Colonic mucosa (tissue), 4 donors: Measurements from ENCODE around the gene DLG2. TPM values are rescaled to one million over a fixed set of nuclear protein-coding genes. Genes with fewer than 3 reads are reported as not detected.

Source experiments
- DNase-seq: peaks from one replicate; pipeline ENCODE4 v3.0.0-alpha.2; 2020
- H3K27ac ChIP-seq: fragments of 200-600 bp; one replicate; pipeline ENCODE4 v1.8.0; 2021
- H3K27me3 ChIP-seq: fragments of 200-600 bp; one replicate; pipeline ENCODE4 v1.8.0; 2021
- H3K36me3 ChIP-seq: fragments of 200-600 bp; one replicate; pipeline ENCODE4 v1.8.0; 2021
- H3K4me1 ChIP-seq: fragments of 200-600 bp; one replicate; pipeline ENCODE4 v1.8.0; 2021; ENCODE audit warnings: mild to moderate bottlenecking
- H3K4me3 ChIP-seq: fragments of 200-600 bp; one replicate; pipeline ENCODE4 v1.8.0; 2021
- H3K9ac ChIP-seq, 2 donors: one replicate each; pipeline ENCODE4 v1.7.0; 2013; ENCODE audit warnings: control low read depth in 2 of 2, low read depth in 2 of 2, low read length in 2 of 2
- H3K9me3 ChIP-seq: fragments of 200-600 bp; one replicate; pipeline ENCODE4 v1.8.0; 2021
- intact Hi-C: fragments of 100-400 bp; cut with DNase I; formaldehyde crosslinking; loops from one replicate; pipeline ENCODE4 v1.14.1; 2022
- total RNA-seq, 2 donors: library from RNA; stranded (reverse); fragmentation: NEBNext Ultra II Directional in 1 of 2; extraction: Animal tissue kit (Norgen Biotek cat#: 25700) in 1 of 2; gene quantifications; one replicate each; pipeline ENCODE4 v1.2.1, GENCODE V29; 2021
- TF ChIP-seq, protein P1 (sequence below): fragments of 200-600 bp; IDR thresholded peaks from one replicate; pipeline ENCODE4 v1.8.0; 2022; ENCODE audit warnings: antibody characterized with exemption, mild to moderate bottlenecking
- donor health status: healthy.
- donor health status: DM: no; HTN: no; CAD: no.
- donor health status: DM: no; HTN: no; CAD: no.

DLG2 gene
- total RNA-seq, 2 donors from 2014 or later: 1.4 to 3.3 TPM

DNA sequence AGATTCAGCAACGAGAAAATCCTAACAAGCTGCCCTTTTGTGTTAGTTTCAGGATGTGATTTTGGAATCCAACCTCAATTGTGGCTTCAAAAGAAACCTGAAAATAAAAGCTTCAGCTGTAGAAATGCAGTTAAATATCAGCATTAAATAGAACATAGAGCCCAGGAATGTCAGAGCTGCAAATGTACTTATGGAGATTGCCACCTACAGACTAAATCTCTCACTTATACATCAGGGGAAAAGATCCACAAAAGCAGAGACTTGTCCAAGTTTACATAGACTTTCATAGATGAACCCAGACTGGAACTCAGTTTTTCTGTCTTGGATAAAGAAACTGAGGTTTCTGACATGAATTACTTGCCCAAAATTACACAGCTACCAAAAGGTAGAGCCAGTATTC, 446.6 kb downstream of the DLG2 start:
- H3K4me1 ChIP-seq: no peaks in the 10 kb centered on the region

DNA sequence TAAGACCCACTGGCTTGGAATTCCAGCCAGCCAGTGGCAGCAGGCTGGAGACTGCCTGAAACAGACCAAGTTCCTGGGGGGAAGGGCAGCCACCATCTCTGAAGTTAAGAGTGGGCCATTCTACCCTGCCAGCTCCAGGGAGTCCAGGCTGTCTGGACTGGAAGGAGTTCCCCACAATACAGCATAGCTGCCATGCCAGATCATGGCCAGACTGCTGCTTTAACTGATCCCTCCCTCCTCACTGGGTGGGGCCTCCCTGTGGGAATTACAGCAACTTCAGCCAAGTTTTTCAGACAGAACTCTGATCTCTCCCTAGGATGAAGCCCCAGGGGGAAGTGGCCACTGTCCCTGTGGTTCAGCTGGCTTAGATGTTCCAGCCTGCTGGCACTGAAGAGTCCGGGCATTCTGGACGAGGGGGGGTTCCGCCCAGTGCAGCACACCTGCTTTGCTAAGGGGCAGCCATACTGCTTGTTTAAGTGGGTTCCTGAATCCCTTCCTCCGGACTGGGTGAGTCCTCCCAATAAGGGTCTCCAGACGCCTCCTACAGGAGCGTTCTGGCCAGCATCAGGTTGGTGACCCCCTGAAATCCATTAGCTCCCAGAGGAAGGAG, 455.4 kb downstream of the DLG2 start:
- Histone ChIP-seq H3K27ac (no peak overlapping the region), H3K36me3 (no peaks in the 10 kb centered on the region), H3K9ac (no peak overlapping the region), H3K4me3 (no peak overlapping the region), H3K4me1 (no peaks in the 10 kb centered on the region), H3K9me3 (no peaks in the 10 kb centered on the region), H3K27me3 (no peaks in the 10 kb centered on the region)
- intact Hi-C loops: no loop called here
- no peak for DNase-seq
- TF ChIP-seq, protein P1, sequence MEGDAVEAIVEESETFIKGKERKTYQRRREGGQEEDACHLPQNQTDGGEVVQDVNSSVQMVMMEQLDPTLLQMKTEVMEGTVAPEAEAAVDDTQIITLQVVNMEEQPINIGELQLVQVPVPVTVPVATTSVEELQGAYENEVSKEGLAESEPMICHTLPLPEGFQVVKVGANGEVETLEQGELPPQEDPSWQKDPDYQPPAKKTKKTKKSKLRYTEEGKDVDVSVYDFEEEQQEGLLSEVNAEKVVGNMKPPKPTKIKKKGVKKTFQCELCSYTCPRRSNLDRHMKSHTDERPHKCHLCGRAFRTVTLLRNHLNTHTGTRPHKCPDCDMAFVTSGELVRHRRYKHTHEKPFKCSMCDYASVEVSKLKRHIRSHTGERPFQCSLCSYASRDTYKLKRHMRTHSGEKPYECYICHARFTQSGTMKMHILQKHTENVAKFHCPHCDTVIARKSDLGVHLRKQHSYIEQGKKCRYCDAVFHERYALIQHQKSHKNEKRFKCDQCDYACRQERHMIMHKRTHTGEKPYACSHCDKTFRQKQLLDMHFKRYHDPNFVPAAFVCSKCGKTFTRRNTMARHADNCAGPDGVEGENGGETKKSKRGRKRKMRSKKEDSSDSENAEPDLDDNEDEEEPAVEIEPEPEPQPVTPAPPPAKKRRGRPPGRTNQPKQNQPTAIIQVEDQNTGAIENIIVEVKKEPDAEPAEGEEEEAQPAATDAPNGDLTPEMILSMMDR: no peak

More for the DNA sequence above, 446.6 kb downstream of the DLG2 start:
- no peaks in the 10 kb centered on the region for H3K36me3 ChIP-seq
- TF ChIP-seq, protein P1: no peak
- H3K27me3 ChIP-seq: no peaks in the 10 kb centered on the region
- no peak overlapping the region for H3K9ac ChIP-seq
- no peaks in the 10 kb centered on the region for H3K9me3 ChIP-seq
- H3K27ac ChIP-seq: no peak overlapping the region
- no peak overlapping the region for H3K4me3 ChIP-seq
- intact Hi-C loops: no loop called here
- DNase-seq: no peak

DNA sequence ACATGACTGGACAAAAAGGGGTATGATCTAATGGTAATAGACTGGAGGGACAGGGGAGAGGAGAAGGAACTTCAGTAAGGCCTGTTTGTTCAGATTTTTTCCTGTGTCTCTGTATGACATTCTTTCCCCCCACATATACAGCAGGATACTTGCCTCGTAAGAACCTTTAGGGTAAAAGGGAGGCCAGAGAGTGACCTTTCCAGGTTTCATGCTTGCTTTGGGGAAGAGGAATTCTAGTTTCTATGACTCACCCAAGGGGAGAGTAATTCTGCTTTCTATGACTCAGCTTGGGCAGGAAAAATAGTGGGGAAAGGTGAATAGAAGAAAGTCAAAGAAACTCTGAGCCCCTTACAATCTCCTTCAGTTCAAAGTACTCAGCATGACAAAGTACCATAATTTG, 457.0 kb downstream of the DLG2 start:
- Histone ChIP-seq H3K4me3 (no peak overlapping the region), H3K36me3 (no peaks in the 10 kb centered on the region), H3K4me1 (no peaks in the 10 kb centered on the region), H3K27ac (no peak overlapping the region), H3K27me3 (no peaks in the 10 kb centered on the region), H3K9ac (no peak overlapping the region), H3K9me3 (no peaks in the 10 kb centered on the region)
- intact Hi-C loops: no loop called here
- no peak for DNase-seq
- TF ChIP-seq, protein P1: no peak

DNA sequence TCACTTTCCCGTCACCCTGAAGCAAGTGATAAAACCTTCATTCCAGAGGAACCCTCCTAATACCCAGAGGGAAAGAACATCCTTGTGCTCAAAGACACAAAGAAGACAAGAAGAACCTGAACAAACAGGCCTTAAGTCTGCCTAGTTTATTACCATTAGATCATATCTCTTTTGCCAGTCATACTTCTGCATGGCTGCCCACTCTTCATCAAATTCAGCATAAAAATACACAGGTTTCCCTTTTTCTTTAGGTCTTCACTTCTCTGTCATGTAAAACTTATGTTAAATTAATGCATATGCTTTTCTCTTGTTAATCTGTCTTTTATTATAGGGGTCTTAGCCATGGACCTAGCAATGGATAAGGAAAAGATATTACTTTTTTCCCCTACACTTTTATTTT, 459.7 kb downstream of the DLG2 start:
- H3K4me3 ChIP-seq: no peak overlapping the region
- H3K4me1 ChIP-seq: no peaks in the 10 kb centered on the region
- TF ChIP-seq, protein P1: no peak
- intact Hi-C loops: no loop called here
- no peak overlapping the region for H3K27ac ChIP-seq
- no peak for DNase-seq
- no peaks in the 10 kb centered on the region for H3K9me3 ChIP-seq
- no peaks in the 10 kb centered on the region for H3K27me3 ChIP-seq
- no peak overlapping the region for H3K9ac ChIP-seq
- H3K36me3 ChIP-seq: no peaks in the 10 kb centered on the region

DNA sequence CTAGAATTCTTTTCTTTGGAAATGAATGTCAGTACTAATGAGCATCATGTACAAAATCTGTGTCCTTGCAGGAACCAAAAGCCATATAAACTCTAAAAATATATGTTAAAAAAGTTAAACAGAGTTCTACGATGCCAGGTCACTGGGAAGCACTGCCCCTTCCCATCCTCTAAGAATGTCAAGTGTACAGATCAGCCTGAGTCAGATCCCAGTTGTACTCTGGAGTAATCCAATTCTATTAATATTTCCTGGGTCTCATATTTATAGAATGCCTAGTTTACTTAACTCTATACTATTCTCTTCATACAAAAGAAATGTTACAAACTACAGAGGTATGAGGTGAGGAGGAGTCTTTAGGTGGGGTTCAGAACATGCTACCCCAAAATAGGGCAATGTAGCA, 460.1 kb downstream of the DLG2 start:
- intact Hi-C loops: no loop called here
- no peak overlapping the region for H3K9ac ChIP-seq
- no peak for DNase-seq
- no peak overlapping the region for H3K27ac ChIP-seq
- H3K4me1 ChIP-seq: no peaks in the 10 kb centered on the region
- TF ChIP-seq, protein P1: no peak
- H3K36me3 ChIP-seq: no peaks in the 10 kb centered on the region
- H3K27me3 ChIP-seq: no peaks in the 10 kb centered on the region
- no peak overlapping the region for H3K4me3 ChIP-seq
- H3K9me3 ChIP-seq: no peaks in the 10 kb centered on the region
